GM20431 (cell line): ENCODE data around the gene ZNF579.
"Not testable (repeated sequence)": the region's sequence is repeated elsewhere in the genome, so short reads cannot be mapped to it uniquely, and the experiment has no call there.

Experiments
- in situ Hi-C: fragments of 300-500 bp; cut with MseI, MboI; formaldehyde crosslinking; loops from one replicate; pipeline ENCODE4 v1.15.0; 2020; ENCODE audit warnings: low sequenced_read_pairs; ENCODE audit not compliant: unreplicated experiment

Gene ZNF579

DNA sequence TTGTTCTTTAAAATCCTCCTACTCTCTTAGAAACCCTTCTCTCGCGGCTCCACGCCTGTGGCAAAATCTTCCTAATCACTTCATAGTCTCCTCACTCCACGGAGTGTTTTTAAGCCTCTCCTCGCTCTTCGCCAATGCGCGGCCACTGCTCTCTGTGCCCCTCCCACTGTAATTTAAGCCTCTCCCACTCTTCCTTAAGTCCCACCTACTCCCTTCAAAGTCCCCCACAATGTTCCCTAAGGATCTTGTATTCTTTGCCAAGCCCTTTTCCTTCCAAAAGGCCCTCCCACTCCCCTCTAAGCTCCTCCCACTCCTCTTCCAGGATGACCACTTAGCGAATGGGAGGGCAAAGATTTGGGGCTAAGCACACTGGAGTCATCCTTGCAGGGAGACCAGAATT is 17.4 kb upstream of the ZNF579 start:
- in situ Hi-C loops: no loop called here

DNA sequence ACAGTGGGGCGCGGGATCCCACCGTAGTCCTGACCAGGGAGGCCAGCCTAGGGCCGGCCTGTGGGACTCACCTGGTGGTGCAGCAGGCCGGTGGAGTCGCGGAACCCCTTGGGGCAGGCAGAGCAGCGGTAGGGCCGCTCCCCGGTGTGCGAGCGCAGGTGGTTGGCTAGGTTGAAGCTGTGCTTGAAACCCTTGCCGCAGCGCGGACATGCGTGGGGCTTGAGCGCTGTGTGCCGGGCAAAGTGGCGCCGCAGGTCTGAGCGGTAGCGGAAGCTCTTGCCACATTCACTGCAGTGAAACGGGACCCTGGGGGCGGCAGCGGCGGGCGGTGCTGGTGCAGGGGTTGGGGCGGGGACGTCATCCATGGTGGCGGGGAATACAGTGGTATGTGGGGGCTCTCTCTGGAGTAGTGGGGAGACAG is 16.9 kb upstream of the ZNF579 start:
- in situ Hi-C loops: no loop called here

DNA sequence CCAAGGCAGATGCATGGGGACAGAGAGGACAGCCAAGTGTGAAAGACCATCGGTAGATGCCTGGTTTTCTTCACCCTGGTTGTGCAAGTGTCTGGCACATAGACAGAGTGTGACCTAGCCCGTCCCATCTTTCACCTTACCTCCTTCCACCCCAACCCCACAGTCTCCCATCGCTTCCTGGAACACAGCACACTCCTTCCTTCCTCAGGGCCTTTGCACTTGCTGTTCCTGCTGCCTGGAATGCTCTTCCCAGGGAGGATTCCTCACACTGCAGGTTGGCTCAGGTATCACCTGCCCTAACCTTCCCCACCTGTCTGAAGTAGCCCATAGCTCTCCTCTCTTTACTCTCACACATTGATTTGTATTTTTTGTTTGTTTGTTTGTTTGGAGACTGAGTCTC is 15.7 kb upstream of the ZNF579 start:
- in situ Hi-C loops: no loop called here

DNA sequence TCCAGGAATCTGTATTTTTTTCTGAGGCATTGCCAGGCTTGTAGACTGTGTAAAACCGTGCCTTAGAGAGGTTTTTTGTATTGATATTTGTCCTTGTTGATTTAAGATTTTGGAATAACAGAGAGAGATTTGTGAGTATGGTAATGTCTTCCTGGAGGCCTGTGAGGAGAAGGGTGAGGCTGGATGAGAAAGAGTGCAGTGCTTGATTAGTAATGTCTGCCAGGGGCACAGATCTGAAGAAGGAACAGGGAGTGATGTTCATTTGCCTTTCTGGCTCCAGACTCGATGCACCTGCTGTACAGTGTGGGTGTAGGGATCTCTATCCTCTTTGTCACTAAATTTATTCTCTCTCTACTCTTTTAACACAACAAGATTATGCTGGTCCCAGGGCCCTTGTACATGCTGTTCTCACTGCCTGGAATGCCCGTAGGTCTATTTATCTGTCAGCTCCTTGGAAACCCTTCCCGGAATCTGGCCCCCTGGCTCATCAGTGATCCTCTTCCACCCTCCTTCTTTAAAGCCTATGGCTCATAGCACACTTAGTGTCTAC is 14.4 kb upstream of the ZNF579 start:
- in situ Hi-C loops: no loop called here

DNA sequence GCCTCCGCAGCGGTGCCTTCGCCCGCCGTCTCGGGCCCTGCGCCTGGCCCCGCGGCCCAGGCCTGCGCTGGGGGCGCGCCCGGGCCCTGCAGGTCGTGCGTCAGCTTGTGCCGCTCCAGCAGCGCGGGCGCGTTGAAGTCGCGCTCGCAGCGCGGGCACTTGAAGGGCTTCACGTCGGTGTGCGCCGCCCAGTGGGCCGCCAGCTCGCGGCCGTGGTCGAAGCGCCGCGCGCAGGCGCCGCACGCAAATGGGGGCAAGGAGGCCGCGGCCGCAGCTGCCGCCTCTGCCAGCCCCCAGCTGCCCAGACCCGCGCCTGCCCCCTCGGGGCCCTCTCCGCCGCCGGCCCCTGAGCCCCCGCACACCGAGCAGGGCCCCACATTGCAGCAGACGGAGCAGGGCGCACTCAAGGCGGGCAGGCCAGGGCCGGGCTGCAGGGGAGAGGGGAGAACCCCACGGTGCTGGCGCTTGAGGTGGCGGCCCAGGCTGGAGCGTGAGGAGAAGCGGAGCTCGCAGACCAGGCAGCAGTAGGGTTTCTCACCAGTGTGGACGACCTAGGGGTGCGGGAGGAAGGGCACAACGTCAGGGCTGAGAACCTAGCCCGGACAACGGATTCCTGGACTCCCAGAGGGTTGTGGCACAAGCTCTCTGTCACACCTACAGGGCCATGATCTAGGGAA is 12.6 kb upstream of the ZNF579 start:
- in situ Hi-C loops: no loop called here

DNA sequence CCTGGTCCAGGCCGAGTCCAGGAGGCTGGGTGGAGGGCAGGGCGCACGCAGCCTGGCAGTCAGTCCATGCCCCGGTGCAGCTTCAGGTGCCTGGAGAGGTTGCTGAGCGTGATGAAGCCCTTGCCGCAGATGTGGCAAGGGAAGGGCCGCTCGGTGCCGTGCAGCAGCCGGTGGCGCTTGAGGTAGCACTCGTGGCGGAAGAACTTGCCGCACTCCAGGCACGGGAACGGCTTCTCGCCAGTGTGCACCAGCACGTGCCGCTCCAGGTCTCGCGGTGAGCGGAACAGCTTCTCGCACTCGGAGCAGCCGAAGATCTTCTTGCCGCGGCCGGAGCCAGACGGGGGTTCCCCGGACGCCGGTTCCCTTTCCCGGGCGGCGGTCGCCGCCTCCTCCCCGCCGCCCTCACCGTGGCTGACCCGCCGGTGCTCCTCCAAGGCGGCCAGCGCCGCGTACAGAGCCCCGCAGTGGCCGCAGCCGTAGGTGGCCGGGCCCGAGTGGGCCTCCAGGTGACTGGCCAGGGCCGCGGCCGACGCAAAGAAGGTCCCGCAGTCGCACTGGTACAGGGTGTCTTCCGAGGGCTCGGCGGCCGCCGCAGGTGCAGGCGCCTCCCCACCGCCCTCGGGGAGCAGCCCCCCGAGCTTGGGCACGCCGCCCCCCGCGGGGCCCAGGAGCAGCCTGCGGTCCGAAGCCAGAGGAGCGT is 11.9 kb upstream of the ZNF579 start:
- in situ Hi-C loops: no loop called here

DNA sequence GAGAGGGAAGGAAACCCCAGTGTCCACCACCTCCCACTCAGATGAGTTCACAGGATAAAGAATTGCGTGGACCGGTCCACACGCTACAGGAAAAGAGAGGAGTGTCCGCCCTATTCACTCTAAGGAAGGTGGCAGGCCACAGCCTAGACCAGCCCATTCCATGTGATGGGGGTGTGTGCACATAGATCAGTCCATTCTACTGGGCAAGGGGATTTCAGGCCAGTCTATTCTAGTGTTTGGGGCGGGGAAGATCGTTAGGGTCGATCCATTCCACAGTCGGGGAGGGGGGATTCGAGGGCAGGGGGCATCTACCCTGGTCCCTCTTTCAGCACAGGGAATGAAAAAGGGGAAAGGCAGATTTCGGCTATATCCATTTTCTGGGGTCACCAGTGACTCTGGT is 10.9 kb upstream of the ZNF579 start:
- in situ Hi-C loops: no loop called here

DNA sequence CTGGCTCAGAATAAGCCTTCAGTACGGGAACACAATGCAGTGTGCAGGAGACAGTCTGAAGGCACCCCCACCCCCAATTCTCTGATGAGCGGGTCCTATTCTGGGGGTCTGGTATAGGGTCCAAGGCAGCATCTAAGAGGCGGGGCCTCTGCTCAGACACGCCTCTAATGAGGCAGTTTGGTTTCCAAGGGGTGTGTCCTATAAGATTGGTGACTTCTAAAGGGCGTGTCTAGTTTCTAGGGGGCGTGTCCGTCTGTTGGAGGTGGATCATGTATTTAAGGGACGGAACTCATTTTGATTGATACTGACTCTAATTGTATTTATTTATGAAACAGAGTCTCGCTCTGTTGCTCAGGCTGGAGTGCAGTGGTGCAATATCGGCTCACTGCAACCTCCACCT is 10.0 kb upstream of the ZNF579 start:
- in situ Hi-C loops: no loop called here

DNA sequence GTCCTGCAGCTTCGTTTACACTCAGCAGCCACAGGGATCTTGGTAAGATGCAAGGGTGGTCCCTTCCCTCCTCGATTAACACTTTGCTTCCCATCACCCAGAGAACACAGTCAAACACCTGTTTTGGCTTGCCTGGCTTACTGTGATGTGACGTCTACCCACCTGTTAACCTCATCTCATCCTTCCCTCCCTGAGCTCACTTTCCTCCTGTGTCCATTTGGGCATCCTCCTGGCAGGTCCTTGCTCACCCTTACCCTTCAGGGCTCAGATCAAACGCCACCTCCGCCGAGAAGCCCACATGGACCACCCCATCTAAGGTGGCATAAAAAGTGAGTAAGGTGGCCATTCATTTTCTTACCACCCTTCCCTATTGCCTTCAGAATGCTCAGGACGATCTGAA is 9.5 kb upstream of the ZNF579 start:
- in situ Hi-C loops: no loop called here

DNA sequence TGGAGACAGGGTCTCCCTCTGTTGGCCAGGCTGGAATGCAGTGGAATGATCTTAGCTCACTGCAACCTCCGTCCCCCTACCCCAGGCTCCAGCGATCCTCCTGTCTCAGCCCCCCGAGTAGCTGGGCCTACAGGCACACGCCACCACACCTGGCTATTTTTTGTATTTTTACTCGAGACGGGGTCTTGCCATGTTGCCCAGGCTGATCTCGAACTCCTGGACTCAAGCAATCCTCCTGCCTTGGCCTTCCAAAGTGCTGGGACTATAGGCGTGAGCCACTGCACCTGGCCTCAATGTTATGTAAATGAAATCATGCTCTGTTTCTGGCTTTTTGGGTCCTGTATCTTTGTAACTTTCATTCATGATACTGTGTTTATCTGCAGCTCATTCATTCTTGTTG is 8.1 kb upstream of the ZNF579 start:
- in situ Hi-C loops: no loop called here

DNA sequence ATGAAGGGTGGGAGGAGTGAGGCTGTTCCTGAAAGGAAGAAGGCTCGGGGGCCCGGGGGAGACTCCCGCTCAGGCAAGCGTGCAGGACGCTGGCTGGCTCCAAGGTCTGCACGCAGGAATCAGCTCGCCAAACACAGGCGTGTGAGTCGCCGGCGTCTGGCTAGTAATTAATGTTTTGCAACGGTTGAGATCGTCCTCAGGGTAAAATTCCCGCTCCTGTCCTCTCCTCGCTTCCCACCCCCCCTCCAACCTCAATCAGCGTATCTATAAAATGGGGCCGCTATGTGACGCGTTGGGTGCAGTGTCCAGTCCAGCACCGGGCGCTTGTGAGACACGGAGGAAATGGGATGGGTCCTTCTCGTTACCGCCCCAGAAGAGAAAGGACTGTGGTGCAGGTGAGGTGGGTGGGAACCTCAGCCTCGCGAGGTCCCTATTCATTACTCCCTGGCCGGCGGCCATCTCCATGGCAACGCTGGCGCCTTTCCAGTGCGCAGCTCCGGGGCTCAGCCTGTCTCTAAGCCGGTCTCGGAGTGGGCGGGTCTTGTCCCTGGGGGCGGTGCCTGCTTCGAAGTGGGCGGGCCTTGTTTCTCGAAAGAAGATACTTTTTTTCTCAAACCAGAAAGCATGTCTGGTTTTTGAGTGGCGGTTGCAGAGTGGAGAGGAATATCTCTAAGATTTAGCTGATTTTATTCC is 6.5 kb upstream of the ZNF579 start:
- in situ Hi-C loops: no loop called here

DNA sequence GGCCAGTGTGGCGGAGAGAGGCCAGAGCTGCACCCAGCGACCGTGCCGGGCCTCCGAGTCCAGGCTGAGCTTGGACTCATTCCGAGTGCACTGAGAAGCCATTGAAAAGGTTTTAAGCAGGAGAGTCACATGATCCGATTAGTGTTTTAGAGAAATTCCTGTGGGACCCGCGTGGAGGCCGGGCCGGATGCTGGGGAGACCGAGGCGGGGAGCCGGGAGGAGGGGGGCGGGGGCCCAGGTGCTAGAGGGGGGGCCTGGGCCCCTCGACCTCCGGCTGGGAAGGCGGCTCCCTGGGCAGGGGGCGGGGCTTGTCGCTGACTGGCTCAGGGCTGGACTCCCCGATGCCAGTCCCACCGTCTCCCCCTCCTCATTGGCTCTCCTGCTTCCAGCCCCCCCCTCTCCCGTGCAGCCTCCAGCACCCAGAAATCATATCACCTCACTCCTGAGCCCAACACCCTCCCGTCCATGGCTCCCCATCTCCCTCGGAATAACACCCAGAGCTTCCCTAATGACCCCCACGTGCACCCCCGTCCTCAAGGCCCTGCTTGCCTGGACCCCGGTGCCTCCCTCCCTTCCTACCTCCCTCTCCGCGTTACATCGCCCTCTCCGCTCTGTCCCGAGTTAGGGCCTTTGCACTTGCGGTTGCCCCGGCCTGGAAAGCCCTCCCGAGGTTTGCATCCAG is 5.2 kb upstream of the ZNF579 start:
- in situ Hi-C loops: no loop called here

DNA sequence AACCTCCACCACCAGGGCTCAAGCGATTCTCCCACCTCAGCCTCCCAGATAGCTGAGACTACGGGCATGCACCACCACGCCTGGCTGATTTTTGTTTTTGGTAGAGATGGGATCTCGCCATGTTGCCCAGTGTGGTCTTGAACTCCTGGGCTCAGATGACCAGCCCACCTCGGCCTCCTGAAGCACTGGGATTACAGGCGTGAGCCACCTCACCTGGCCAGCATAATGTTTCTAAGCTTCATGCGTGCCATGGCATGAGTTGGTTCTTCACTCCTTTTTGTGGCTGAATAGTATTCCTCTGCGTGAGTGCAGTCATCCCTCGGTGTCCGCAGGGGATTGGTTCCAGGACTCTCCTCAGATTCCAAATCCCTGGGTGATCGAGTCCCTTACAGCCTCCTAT is 4.2 kb upstream of the ZNF579 start:
- in situ Hi-C loops: no loop called here

DNA sequence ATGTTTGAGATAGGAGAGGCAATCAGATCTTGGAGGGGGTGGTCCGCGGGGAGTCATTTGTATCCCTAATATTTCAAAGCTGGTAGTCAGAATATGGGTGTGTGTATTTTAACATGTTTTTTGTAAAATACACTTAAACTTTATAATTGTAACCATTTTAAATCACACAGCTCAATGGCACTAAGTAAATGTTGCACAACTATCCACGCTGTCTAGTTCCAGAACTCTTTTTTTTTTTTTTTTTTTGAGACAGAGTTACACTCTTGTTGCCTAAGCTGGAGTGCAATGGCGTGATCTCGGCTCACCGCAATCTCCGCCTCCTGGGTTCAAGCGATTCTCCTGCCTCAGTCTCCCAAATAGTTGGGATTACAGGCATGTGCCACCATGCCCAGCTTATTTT is 3.2 kb upstream of the ZNF579 start:
- in situ Hi-C loops: not testable (repeated sequence)

DNA sequence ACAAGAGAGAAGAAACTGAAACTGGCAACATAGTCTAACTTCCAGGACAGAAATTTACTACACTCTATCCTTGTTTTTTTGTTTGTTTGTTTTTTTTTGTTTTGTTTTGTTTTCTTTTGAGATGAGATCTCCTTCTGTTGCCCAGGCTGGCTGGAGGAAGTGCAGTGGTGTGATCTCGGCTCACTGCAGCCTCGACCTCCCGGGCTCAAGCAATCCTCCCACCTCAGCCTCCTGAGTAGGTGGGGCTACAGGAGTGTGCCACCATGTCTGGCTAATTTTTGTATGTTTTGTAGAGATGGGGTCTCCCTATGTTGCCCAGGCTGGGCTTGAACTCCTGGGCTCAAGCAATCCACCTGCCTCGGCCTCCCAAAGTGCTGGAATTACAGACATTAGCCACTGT is 1.6 kb upstream of the ZNF579 start:
- in situ Hi-C loops: not testable (repeated sequence)

DNA sequence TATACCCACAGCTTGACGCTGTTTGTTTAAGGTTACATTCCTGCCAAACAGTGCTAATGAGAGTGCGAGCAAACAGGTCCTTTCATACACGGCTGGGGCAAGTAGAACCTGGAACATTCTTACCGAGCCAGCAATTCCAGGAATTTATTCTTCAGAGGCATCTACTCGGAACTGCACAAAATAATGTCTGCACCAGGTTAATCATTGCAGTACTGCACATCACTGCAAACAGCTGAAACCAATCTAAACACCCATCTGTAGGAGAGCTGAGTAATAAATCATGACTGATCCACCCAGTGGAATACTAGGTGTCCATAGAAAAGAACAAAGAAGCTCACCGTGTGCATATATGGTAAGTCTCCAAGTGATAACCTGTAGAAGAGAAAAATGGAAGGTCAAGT is 1.2 kb upstream of the ZNF579 start:
- in situ Hi-C loops: no loop called here

DNA sequence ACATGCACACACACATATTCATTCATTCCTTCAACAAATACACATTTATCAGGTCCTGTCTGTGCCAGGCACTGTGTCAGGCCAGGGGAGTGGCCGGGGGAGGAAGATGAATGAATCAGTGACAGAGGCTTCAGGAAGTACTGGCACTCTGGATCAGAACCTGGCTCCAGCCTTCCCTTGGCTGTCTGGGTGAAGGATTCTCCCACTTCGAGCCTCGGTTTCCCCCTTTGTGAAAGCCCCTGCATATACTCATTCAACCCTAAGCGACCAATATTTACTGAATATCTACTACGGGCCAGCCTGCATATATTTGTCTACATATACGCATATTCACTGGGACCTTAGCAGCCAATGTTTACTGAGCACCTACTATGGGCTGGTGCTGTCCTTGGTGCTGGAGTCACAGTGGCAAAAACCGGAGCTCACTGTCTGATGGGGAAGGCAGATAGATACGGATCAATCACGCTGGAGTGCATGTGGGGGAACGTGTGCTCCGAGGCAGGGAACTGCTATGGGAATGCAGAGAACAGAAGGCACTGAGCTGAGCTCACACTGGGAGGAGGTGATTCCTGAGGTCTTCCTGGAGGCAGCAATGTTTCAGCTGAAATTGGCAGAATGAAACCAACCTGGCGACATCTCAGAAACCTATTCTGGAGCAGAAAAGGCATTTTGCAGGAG is 636 bp upstream of the ZNF579 start:
- in situ Hi-C loops: no loop called here

DNA sequence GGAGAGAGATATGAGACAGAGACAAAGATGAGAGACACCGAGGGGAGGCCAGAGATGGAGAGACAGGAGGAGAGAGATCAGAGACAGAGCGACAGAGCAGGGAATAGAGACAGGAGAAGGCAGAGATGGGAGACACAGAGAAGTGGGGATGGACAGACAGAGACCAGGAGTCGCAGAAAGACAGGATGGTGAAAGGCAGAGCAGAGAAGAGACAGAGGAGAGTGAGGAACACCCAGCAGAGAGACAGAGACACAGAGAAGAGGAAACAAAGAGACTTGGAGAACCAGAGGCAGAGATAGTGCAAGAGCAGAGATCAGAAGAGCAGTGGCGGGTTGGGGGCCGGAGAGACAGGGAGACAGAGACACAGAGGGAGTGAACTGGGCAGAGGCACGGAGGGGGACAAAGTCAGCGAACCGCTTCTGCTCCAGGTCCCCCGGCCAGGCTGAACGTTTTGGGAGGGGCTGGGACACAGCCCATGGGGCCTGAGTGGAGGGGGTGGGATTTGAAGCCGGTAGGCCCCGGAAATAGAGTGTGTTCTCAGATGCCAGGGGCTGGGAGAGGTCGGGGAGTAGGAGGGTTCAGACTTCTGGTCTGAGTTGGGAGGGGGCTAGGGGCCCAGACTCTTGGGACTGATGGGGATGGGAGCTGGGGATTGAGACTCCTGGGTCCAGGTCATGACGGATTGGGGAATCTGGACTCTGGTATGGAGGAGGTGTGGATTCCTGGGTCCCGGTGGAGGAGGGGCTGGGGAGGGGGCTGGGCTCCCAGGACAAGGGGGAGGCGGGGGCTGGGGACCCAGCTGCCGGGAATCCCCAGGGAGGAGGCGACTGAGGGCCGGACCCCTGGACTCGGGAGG is 654 bp downstream of the ZNF579 start:
- in situ Hi-C loops: no loop called here
